H1 (cell line): ENCODE data around the gene PTCSC3. TPM values are rescaled to one million over a fixed set of nuclear protein-coding genes. Genes with fewer than 3 reads are reported as not detected.

Source experiments
- CTCF ChIA-PET: fragments of 300-600 bp; sonication (Branson Sonifier 250); formaldehyde crosslinking; loops from one replicate; lab custom pipeline; 2021; ENCODE audit not compliant: partially characterized antibody; lab: Charles Lee
- POLR2A ChIA-PET: fragments of 300-600 bp; sonication (Branson Sonifier 250); formaldehyde crosslinking; loops from one replicate; lab custom pipeline; 2021; ENCODE audit warnings: inconsistent platforms; ENCODE audit not compliant: partially characterized antibody; lab: Charles Lee
- DNase-seq, 2 experiments: peaks; one replicate each; pipeline versions ENCODE4 v3.0.0 to v3.0.0-alpha.2; 2010 to 2022; ENCODE audit warnings: low spot score in 2 of 2, low read depth in 1 of 2, mixed read lengths in 1 of 2
- FAIRE-seq: peaks from 2 replicates; lab custom pipeline; 2011; peaks lifted over from hg19 to GRCh38; lab: Jason Lieb, UNC
- H2AFZ ChIP-seq: 2 replicates; pipeline ENCODE4 v1.8.1; 2012; ENCODE audit warnings: low read length, inconsistent platforms
- H2AK5ac ChIP-seq: 2 replicates; pipeline ENCODE4 v1.6.1; 2013; ENCODE audit warnings: low read depth, low read length
- H2BK120ac ChIP-seq: replicated peaks from 2 replicates; pipeline ENCODE3; 2013; ENCODE audit warnings: low read depth, low read length, inconsistent platforms
- H2BK12ac ChIP-seq: 2 replicates; pipeline ENCODE4 v1.6.1; 2013; ENCODE audit warnings: low read depth, low read length
- H2BK15ac ChIP-seq: 2 replicates; pipeline ENCODE4 v1.6.1; 2013; ENCODE audit warnings: low read length
- H2BK20ac ChIP-seq: 2 replicates; pipeline ENCODE4 v1.6.1; 2013; ENCODE audit warnings: low read length
- H2BK5ac ChIP-seq: 2 replicates; pipeline ENCODE4 v1.6.1; 2013; ENCODE audit warnings: low read depth, low read length
- H3K14ac ChIP-seq: 2 replicates; pipeline ENCODE4 v1.6.1; 2013; ENCODE audit warnings: inconsistent platforms; ENCODE audit not compliant: insufficient read length
- H3K18ac ChIP-seq: 2 replicates; pipeline ENCODE4 v1.6.1; 2013; ENCODE audit warnings: low read length; ENCODE audit errors: extremely low read depth
- H3K23ac ChIP-seq: 2 replicates; pipeline ENCODE4 v1.6.1; 2013; ENCODE audit warnings: inconsistent platforms; ENCODE audit not compliant: insufficient read length
- H3K23me2 ChIP-seq: 2 replicates; pipeline ENCODE4 v1.6.1; 2013; ENCODE audit warnings: low read depth, low read length
- H3K27ac ChIP-seq: 2 replicates; pipeline ENCODE4 v1.6.1; 2011; ENCODE audit warnings: low read depth, low read length, inconsistent platforms
- H3K27me3 ChIP-seq, 4 experiments: replicated peaks in 1 of 4; 1 replicate in 1 of 4; 2 replicates in 3 of 4; pipeline versions ENCODE4 v1.6.1 to v1.8.1; 2011 to 2013; ENCODE audit warnings: low read length in 3 of 4, mild to moderate bottlenecking in 3 of 4, inconsistent platforms in 2 of 4, mixed read lengths in 2 of 4, moderate library complexity in 1 of 4; ENCODE audit not compliant: control insufficient read depth in 3 of 4, insufficient read depth in 3 of 4; ENCODE audit errors: extremely low read depth in 1 of 4
- H3K36me3 ChIP-seq, 4 experiments: 2 replicates each; pipeline versions ENCODE4 v1.6.1 to v1.8.1; 2011 to 2013; ENCODE audit warnings: mild to moderate bottlenecking in 4 of 4, low read length in 3 of 4, moderate library complexity in 2 of 4, control low read depth in 1 of 4, inconsistent platforms in 1 of 4; ENCODE audit not compliant: insufficient read depth in 4 of 4, control insufficient read depth in 2 of 4
- H3K4ac ChIP-seq: replicated peaks from 2 replicates; pipeline ENCODE3; 2013; ENCODE audit warnings: low read length, low read depth, mixed read lengths, inconsistent platforms; ENCODE audit not compliant: insufficient read length
- H3K4me1 ChIP-seq, 4 experiments: replicated peaks in 1 of 4; 1 replicate in 1 of 4; 2 replicates in 3 of 4; pipeline versions ENCODE4 v1.6.1 to v1.8.1; 2011 to 2013; ENCODE audit warnings: low read length in 3 of 4, inconsistent platforms in 2 of 4, mixed read lengths in 1 of 4; ENCODE audit not compliant: insufficient read depth in 4 of 4, control insufficient read depth in 3 of 4
- H3K4me2 ChIP-seq, 2 experiments: 2 replicates each; pipeline versions ENCODE4 v1.6.1 to v1.8.1; 2011 to 2013; ENCODE audit warnings: low read depth in 2 of 2, low read length in 2 of 2, control low read depth in 1 of 2, inconsistent platforms in 1 of 2, mild to moderate bottlenecking in 1 of 2; ENCODE audit not compliant: insufficient read depth in 1 of 2
- H3K4me3 ChIP-seq, 4 experiments: fragments of 200-600, 300-600 bp in 1 of 4; sonication (generic), shearing (Covaris generic), sonication (Bioruptor Twin) in 1 of 4; 2 replicates each; pipeline versions ENCODE4 v1.5.1 to v1.8.1; 2011 to 2016; ENCODE audit warnings: low read length in 4 of 4, low read depth in 3 of 4, control low read depth in 2 of 4, inconsistent platforms in 2 of 4, mild to moderate bottlenecking in 2 of 4, mixed read lengths in 1 of 4, moderate library complexity in 1 of 4; ENCODE audit not compliant: insufficient read depth in 2 of 4; ENCODE audit errors: extremely low read depth in 1 of 4
- H3K56ac ChIP-seq: replicated peaks from 2 replicates; pipeline ENCODE3; 2013; ENCODE audit warnings: low read depth, mild to moderate bottlenecking, mixed read lengths, low read length, inconsistent platforms; ENCODE audit not compliant: insufficient read length
- H3K79me1 ChIP-seq: 2 replicates; pipeline ENCODE4 v1.6.1; 2013; ENCODE audit warnings: low read depth, low read length, control low read depth
- H3K79me2 ChIP-seq, 2 experiments: 2 replicates each; pipeline versions ENCODE4 v1.6.1 to v1.8.1; 2012 to 2013; ENCODE audit warnings: low read length in 2 of 2, mild to moderate bottlenecking in 2 of 2, inconsistent platforms in 1 of 2; ENCODE audit not compliant: insufficient read depth in 2 of 2, control insufficient read depth in 1 of 2
- H3K9ac ChIP-seq, 4 experiments: replicated peaks in 1 of 4; 1 replicate in 1 of 4; 2 replicates in 3 of 4; pipeline versions ENCODE4 v1.6.1 to v1.8.1; 2011 to 2013; ENCODE audit warnings: low read depth in 3 of 4, low read length in 3 of 4, control low read depth in 2 of 4, mild to moderate bottlenecking in 2 of 4, moderate library complexity in 2 of 4, inconsistent platforms in 1 of 4; ENCODE audit errors: extremely low read depth in 1 of 4
- H3K9me3 ChIP-seq, 2 experiments: 2 replicates each; pipeline versions ENCODE4 v1.6.1 to v1.8.1; 2012 to 2013; ENCODE audit warnings: mild to moderate bottlenecking in 2 of 2, moderate library complexity in 2 of 2, control low read depth in 1 of 2, inconsistent platforms in 1 of 2, low read depth in 1 of 2, low read length in 1 of 2, mixed read lengths in 1 of 2; ENCODE audit not compliant: insufficient read depth in 2 of 2
- H4K20me1 ChIP-seq, 2 experiments: replicated peaks in 1 of 2; 2 replicates each; pipeline versions ENCODE3 to v1.8.1; 2011 to 2013; ENCODE audit warnings: inconsistent platforms in 2 of 2, low read length in 2 of 2, mild to moderate bottlenecking in 1 of 2; ENCODE audit not compliant: insufficient read depth in 2 of 2, control insufficient read depth in 1 of 2
- H4K5ac ChIP-seq: 2 replicates; pipeline ENCODE4 v1.6.1; 2013; ENCODE audit warnings: low read length, low read depth, mixed read lengths, inconsistent platforms; ENCODE audit not compliant: insufficient read length
- H4K8ac ChIP-seq: 2 replicates; pipeline ENCODE4 v1.8.0; 2013; ENCODE audit warnings: mild to moderate bottlenecking, moderate library complexity, low read length, inconsistent platforms; ENCODE audit not compliant: insufficient read depth; ENCODE audit errors: extremely low read depth
- H4K91ac ChIP-seq: replicated peaks from 2 replicates; pipeline ENCODE3; 2013; ENCODE audit warnings: low read length, mixed read lengths, inconsistent platforms; ENCODE audit not compliant: insufficient read length
- ATF2 ChIP-seq: IDR thresholded peaks from 2 replicates; pipeline ENCODE4 v1.6.1; 2012; ENCODE audit warnings: low read length, inconsistent platforms
- CBX5 ChIP-seq: fragments of 300-800, 300-1000 bp; sonication (generic); IDR thresholded peaks from 2 replicates; pipeline ENCODE4 v1.7.1; 2016; ENCODE audit warnings: antibody characterized with exemption, low read length, low read depth
- CBX8 ChIP-seq: fragments of 300-800, 300-1000 bp; sonication (generic); IDR thresholded peaks from 2 replicates; pipeline ENCODE4 v1.7.1; 2016; ENCODE audit warnings: low read depth, low read length, borderline replicate concordance
- CHD2 ChIP-seq: IDR thresholded peaks from 2 replicates; pipeline ENCODE4 v1.6.1; 2012; ENCODE audit warnings: low read length, improper control_type of control experiment
- E2F6 ChIP-seq: IDR thresholded peaks from 2 replicates; pipeline ENCODE4 v1.6.1; 2012; ENCODE audit warnings: inconsistent platforms
- FOSL1 ChIP-seq: IDR thresholded peaks from 2 replicates; pipeline ENCODE4 v1.6.1; 2011; ENCODE audit warnings: mild to moderate bottlenecking, low read depth, low read length, moderate library complexity; ENCODE audit not compliant: insufficient read depth
- GTF2F1 ChIP-seq: IDR thresholded peaks from 2 replicates; pipeline ENCODE4 v1.6.1; 2012; ENCODE audit warnings: low read depth, low read length, improper control_type of control experiment, borderline replicate concordance
- KDM4A ChIP-seq: IDR thresholded peaks from one replicate; pipeline ENCODE4 v1.7.1; 2012; ENCODE audit warnings: low read depth, mild to moderate bottlenecking, moderate library complexity, low read length, inconsistent platforms; ENCODE audit not compliant: severe bottlenecking
- POLR2AphosphoS5 ChIP-seq: IDR thresholded peaks from 2 replicates; pipeline ENCODE4 v1.6.1; 2011; ENCODE audit warnings: low read depth, low read length
- RBBP5 ChIP-seq: IDR thresholded peaks from 2 replicates; pipeline ENCODE4 v1.7.1; 2012; ENCODE audit warnings: low read depth, mild to moderate bottlenecking, inconsistent platforms, low read length, moderate library complexity, borderline replicate concordance
- TBP ChIP-seq: IDR thresholded peaks from 2 replicates; pipeline ENCODE4 v1.6.1; 2011; ENCODE audit warnings: low read depth, low read length, improper control_type of control experiment
- USF2 ChIP-seq: IDR thresholded peaks from 2 replicates; pipeline ENCODE4 v1.6.1; 2011; ENCODE audit warnings: low read length, improper control_type of control experiment
- polyA plus RNA-seq, 7 experiments: library from polyadenylated mRNA; depleted of rRNA in 3 of 7; stranded (reverse) in 5 of 7; unstranded in 2 of 7; fragments of >200 nt in 5 of 7; fragments of 200-250 nt in 2 of 7; gene quantifications; 1 replicate in 5 of 7; 2 replicates in 1 of 7; 4 replicates in 1 of 7; pipeline versions ENCODE4 v1.2.1 to v1.2.3, GENCODE V29; 2011 to 2013; ENCODE audit warnings: missing spikeins in 2 of 7, mixed read lengths in 2 of 7
- total RNA-seq: library from RNA; stranded (reverse); fragmentation: NEBNext Ultra II Directional; extraction: Animal tissue kit (Norgen Biotek cat#: 25700); gene quantifications from 2 replicates; pipeline ENCODE4 v1.2.1, GENCODE V29; 2021

PTCSC3 gene
- total and polyA plus RNA-seq, 2 of the 8 experiments (the other 6 are each of a cell fraction or from before 2014, with no cell fraction given): not detected

GRCh38 chr14:36096090-36096489, 80.4 kb downstream of the PTCSC3 start:
- no peak overlapping the region for H2BK120ac ChIP-seq
- no peak overlapping the region for H3K23ac ChIP-seq
- no peaks in the 10 kb centered on the region for H3K36me3 ChIP-seq
- ChIA-PET POLR2A (no interaction called here), CTCF (interaction anchor here (0.8 to 2.9 kb wide), 4 partner anchors 10 to 458 kb away, joined by 3 to 14 read pairs (median 10); no protein-coding TSS in a partner anchor)
- no peaks in the 10 kb centered on the region for H3K79me1 ChIP-seq
- H3K27me3 ChIP-seq: no peaks in the 10 kb centered on the region
- H4K8ac ChIP-seq: no peak overlapping the region
- H3K14ac ChIP-seq: no peak overlapping the region
- H3K23me2 ChIP-seq: no peaks in the 10 kb centered on the region; the same call in 1 of the 2 replicates
- H2AFZ ChIP-seq: no peak overlapping the region
- H3K9me3 ChIP-seq: no peaks in the 10 kb centered on the region; a peak in 1 of 4 replicates
- no peak overlapping the region for H2BK15ac ChIP-seq
- no peak overlapping the region for H2BK12ac ChIP-seq
- H2BK20ac ChIP-seq: no peak overlapping the region
- H4K20me1 ChIP-seq: no peaks in the 10 kb centered on the region
- no peak overlapping the region for H3K56ac ChIP-seq
- DNase-seq (no peak), FAIRE-seq (no peak)
- H4K91ac ChIP-seq: no peak overlapping the region
- no peak overlapping the region for H2AK5ac ChIP-seq
- H3K4me3 ChIP-seq: no peak overlapping the region
- no peak overlapping the region for H3K4ac ChIP-seq
- H4K5ac ChIP-seq: no peak overlapping the region
- H3K79me2 ChIP-seq: no peaks in the 10 kb centered on the region
- no peak overlapping the region for H3K9ac ChIP-seq
- H2BK5ac ChIP-seq: no peak overlapping the region
- H3K27ac ChIP-seq: no peak overlapping the region
- H3K4me1 ChIP-seq: no peaks in the 10 kb centered on the region
- no peak overlapping the region for H3K4me2 ChIP-seq
- no peak overlapping the region for H3K18ac ChIP-seq
- TF ChIP-seq USF2: no peak
- TF ChIP-seq KDM4A: no peak
- no peak for TF ChIP-seq CBX8
- TF ChIP-seq GTF2F1: no peak
- TF ChIP-seq CBX5: no peak
- no peak for TF ChIP-seq E2F6
- TF ChIP-seq RBBP5: no peak
- TF ChIP-seq ATF2: no peak
- TF ChIP-seq FOSL1: no peak
- TF ChIP-seq POLR2AphosphoS5: no peak
- TF ChIP-seq CHD2: no peak
- no peak for TF ChIP-seq TBP
